Measurements from ENCODE around the gene IP6K3.

IP6K3 gene

DNA sequence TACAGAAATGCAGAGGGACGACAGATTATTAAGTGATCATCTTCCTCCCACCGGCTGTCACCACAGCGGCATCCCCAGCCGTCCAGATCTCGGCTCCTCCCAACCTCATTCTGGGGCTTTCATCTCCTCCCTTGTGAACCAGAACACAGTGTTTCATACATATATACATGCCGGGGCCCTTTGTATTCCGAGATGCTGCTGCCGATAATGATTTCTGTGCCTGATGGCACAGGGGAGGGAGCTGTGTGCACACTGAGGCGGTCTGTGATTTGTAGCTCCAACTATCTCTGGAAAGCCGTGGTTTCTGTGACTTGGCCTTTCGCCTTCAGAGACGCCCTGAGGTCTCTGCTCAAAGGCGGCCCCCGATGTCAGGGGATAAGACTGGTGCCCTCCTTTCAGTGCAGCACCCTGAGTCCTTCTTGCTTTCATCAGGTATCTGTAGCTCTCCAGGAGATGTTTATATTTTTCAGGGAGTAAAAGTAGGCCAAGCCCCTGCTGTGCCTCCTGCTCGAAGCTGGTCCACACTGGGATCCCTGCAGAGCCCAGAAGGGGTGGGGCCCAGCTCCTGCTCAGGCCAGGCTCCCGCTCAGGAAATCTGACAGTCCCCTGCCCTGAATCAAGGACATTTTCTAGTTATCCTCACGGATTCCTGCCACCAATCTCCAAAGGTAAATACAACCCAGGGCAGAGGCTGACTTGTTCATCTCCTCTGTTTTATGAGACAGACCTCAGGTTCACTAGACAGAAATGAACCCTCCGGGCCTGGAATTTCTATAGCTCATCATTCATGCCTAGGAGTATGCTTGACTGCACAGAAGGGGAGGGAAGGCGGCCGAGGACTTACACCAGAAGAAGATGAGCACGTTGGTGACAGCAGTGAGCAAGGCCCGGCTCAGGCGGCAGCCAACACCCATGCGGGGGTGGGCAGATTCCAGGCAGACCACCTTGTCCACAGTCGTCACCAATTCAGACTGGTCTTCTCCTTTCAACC, 31.0 kb upstream of the IP6K3 start:
- DNase-seq (ENCODE audit: low read depth in 2 of 2, low spot score in 1 of 2): no peak

DNA sequence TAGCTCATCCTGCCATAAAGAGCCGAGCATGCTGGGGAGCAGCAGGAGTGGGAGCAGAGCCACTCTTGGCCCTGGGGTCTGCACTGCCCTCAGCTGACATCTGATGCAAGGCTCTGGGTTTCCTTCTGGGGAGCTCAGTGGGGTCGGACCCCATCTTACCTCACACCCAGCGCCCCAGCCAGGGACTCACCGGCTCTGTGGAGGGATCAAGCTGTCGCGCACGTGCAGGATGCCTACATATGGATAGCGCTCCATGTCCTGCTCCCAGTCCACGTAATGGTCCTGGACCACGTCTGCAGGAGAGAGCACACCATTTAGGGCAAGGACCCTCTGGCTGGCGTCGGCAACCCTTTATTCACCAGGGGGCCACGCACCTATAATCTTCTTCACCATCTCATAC, 30.1 kb upstream of the IP6K3 start:
- no peak for DNase-seq (ENCODE audit: low read depth in 2 of 2, low spot score in 1 of 2)

DNA sequence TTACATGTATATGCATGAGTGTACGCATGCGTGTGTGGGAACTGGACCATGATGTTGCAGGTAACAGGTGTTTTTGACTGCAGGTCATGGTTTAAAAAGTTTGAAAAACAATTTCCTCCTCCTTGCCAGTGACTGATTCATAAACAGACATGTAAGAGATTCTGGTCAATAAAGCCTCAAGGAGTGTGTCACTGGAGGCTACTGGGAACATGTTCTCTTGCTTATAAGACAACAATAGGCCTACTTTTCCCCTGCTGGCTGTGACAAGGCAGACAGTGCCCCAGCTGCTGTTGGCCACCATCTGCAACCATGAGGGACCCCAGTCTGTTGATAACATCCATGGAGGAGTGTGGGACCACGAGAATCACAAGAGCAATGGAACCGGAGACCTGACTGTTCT, 29.5 kb upstream of the IP6K3 start:
- DNase-seq (ENCODE audit: low read depth in 2 of 2, low spot score in 1 of 2): no peak

DNA sequence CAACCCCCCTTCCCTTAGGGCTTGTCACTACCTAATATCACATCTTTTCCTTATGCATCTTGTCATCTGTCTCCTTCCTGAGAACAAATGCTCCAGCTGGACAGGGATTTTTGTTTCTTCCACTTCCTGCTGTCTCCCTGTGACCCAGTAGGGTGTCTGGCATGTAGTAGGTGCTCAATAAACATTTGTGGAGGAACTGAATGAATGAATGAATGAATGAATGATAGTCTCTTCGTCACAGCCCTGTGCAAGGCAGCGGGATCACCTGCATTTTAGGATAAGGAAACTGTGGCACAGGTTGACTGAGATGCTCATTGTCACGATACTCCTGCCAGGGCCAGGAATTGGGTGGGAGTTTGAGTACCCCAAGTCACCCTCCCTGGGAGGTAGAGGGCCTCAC, 28.1 kb upstream of the IP6K3 start:
- no peak for DNase-seq (ENCODE audit: low read depth in 2 of 2, low spot score in 1 of 2)

DNA sequence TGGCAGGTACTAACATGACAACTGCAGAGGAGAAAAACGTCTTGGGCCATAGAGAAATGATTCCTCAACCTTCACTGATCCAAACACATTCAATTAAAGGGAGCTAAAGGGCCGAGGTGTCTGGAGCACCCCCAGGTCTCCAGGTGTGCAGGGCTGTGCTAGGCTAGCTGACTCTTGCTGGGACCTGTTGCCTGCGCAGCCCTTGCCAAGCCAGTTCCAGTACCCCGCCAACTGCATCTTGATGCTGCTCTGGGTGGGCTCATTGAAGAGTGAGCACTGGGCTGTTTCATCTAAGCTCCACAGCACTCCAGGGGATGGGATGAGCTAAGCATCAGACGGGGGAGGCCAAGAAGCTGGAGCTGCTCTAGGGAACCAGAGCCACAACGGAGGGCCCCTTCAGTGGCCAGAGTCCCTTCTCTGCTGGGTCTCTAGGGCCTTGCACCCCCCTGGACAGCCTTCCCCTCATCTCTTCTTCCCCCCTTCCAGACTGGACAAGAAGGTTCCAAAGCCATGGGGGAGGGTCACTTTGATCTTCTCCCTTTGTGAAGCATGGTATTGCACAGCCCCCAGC, 26.3 kb upstream of the IP6K3 start:
- no peak for DNase-seq (ENCODE audit: low read depth in 2 of 2, low spot score in 1 of 2)

DNA sequence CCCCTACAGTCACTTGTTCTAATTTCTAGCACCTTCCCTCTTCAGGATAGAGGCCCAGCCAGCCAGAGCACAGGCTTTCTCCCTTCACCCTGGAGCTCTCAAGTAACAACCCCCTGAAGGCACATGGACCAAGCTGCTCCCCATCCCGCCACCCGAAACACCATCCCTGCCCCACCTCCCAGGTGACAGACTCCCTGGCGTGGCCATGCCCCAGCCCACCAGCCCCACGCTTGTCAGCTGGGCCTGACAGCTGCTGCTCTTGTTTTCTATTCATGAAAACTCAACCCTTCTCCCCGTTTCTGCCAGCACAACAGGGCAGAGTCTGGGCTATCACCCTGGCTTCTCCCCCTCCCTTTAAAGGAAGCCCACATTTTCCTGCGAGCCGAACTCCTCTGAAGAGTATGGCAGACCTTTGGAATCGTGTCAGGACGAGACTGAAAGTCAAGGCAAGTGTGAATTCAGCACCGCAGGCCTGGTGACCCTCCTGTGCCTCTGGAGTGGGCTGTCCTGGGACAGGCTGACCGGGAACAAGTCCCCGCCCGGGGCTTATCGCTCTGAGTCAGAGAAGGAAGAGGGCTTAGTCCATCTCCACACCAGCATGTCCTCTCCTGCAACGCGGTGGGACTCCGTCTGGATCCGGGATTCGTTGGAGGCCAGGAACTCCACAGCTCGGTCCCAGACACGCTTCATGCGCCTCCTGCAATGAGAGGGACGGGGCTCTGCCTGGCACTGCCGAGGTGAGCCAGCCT, 25.6 kb upstream of the IP6K3 start:
- DNase-seq (ENCODE audit: low read depth in 2 of 2, low spot score in 1 of 2): no peak

DNA sequence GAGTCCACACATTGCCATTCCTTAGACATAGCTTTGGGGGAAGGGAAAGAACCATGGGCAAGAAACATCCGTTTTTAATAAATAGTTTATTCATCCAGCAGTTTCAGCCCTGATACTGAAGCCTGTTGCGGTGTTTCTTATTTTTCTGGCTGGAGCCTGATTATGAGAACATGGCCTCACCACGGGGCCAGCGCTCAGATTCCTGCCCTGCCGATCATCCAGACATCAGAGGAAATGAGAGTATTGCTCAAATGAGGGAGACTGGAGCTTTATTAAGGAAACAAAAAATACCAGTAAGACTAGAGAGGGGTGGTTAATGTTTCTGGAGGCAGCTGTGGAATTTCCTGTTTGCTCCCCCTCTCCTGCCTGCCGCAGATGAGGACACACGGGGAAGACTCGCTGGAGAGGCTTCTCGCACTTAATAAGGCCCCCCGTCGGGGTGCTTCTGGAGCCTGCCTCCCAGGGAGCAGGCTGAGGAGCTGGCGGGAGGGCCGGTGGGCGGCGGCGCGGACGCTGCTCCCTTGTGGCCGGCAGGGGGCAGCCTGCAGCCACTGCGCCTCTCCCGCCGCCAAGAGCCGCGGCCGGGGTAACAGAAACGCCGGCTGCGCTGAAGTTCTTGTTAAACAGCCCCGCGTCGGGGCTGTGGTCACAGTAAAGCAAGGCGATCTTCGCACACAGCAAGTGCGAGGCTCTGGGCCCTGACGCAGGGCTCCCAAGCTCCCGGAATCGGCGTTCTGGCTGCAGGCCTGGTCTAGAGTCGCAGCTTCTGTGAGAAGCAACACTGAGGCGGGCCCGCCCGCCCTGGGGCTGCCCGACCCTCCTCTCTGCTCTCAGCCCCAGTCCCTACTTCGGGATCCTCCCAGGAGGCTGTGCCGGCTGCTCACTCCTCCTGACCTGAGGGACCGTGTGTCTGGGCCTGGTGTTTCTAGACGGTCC, 24.7 kb upstream of the IP6K3 start:
- peak in 1 of 2 donors; percentile 38 for DNase-seq (ENCODE audit: low read depth in 2 of 2, low spot score in 1 of 2)

DNA sequence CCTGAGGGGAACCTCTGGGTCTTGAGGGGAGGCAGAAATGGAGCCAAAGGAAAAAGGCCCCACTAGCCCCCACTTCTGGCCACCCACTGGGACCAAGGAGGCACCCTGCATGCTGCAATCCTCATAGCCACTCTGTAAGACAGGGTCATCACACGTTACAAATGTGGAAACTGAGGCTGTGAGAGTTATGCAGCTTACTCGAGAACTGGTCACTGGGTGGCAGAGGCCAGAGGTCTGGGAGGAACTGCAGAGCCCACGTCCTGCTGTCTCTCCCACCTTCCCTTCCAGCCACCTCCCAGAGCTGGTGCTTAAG, 24.1 kb upstream of the IP6K3 start:
- DNase-seq (ENCODE audit: low read depth in 2 of 2, low spot score in 1 of 2): no peak

GRCh38 chr6:33770124-33770832, 23.6 kb upstream of the IP6K3 start:
- DNase-seq (ENCODE audit: low read depth in 2 of 2, low spot score in 1 of 2): no peak

- DNase-seq (ENCODE audit: low read depth in 2 of 2, low spot score in 1 of 2): no peak
Observed at GRCh38 chr6:33769248-33769821, 22.6 kb upstream of the IP6K3 start.

DNA sequence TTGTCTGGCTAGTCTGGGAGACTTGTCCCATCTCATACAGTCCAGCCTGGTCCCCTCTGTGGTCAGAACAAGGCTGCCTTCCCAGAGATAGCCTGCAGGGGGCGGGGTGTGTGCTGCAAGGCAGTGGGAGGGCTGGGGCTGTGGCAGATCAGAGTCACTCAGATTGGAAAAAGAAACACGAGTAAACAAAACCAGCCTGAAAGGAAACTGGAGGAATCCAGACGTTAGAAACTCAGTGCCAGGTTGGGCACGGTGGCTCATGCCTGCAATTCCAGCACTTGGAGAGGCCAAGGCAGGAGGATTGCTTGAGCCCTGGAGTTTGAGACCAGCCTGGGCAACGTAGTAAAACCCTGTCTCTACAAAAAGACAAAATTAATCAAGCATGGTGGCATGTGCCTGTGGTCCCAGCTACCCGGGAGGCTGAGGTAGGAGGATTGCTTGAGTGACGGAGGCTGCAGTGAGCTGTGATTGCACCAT, 22.0 kb upstream of the IP6K3 start:
- DNase-seq (ENCODE audit: low read depth in 2 of 2, low spot score in 1 of 2): peak in 1 of 2 donors; percentile 39

GRCh38 chr6:33766921-33767907, 20.5 kb upstream of the IP6K3 start:
- DNase-seq (ENCODE audit: low read depth in 2 of 2, low spot score in 1 of 2): no peak

DNA sequence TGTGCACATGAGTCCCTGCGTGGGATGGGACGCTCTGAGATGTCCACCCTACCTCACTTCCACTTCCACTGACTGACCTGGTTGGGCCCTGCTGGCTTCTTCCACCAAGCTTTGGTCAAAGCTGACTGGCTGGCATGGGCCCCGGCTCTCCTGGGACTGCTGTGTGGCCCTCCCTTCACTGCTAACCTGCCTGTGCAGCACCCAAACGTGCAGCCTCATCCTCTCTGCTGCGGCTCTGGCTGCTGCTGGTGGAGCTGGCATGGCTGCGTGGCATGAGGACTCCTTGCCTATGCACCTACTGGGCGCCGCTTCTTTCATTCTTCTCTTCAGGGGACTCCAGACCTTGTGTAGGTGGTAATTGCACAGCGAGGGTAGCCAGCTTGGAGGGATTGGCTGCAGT, 18.7 kb upstream of the IP6K3 start:
- DNase-seq (ENCODE audit: low read depth in 2 of 2, low spot score in 1 of 2): no peak

DNA sequence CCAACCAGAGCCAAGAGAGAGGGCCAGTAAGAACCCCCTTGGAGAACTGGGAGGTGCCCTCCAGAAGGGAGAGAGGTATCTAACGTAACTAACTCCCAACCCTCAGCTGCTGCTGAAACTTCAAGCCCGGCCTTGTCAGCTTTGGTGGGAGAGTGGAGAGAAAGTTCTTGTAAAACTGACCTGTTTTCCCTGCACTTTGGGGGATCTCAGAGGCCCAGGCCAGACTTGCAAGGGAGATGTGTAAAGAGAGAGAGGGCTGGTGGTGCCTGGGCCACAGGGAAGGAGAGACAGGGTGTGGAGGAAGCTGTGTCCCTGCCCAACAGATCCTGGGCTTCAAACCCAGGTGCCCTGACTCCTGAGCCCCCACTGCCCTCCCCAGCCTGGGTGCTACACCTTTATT, 17.3 kb upstream of the IP6K3 start:
- DNase-seq (ENCODE audit: low read depth in 2 of 2, low spot score in 1 of 2): no peak

DNA sequence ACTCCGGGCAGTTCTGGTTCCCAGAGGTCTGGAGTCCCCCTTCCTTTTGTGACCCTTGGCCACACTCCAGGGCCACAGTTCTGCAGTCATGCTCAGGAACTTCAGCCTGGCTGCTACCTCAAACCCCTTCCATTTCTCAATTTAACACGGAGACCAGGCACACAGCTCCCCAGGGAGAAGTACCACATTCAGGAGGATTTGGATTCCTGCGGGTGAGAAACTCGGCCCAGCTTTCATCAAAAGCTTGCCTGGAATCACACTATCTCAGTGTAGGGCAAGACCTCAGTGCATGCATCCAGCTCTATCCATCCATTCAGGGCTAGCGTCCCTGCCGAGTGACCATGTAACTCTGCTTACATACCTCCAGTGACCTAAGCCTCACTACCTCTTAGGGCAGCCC, 16.8 kb upstream of the IP6K3 start:
- no peak for DNase-seq (ENCODE audit: low read depth in 2 of 2, low spot score in 1 of 2)

DNA sequence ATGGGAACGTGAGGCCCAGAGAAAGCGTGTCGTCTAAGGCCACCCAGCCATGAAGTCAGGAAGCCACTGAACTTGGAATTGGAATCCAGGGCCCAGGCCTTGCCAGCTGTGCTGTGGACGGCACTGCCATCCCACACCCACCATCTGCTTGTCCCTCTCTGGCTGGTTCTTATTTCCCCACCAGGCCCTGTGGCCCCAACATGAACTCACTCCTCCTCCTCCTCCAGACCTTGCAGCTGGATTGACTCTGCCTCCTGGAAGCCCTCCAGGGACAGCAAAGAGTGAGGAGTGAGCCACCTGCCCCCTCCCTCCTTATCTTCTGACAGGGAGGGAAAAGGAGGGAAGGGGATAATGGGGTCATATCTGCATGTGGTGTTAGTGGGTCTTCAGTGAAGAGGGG, 16.0 kb upstream of the IP6K3 start:
- no peak for DNase-seq (ENCODE audit: low read depth in 2 of 2, low spot score in 1 of 2)

DNA sequence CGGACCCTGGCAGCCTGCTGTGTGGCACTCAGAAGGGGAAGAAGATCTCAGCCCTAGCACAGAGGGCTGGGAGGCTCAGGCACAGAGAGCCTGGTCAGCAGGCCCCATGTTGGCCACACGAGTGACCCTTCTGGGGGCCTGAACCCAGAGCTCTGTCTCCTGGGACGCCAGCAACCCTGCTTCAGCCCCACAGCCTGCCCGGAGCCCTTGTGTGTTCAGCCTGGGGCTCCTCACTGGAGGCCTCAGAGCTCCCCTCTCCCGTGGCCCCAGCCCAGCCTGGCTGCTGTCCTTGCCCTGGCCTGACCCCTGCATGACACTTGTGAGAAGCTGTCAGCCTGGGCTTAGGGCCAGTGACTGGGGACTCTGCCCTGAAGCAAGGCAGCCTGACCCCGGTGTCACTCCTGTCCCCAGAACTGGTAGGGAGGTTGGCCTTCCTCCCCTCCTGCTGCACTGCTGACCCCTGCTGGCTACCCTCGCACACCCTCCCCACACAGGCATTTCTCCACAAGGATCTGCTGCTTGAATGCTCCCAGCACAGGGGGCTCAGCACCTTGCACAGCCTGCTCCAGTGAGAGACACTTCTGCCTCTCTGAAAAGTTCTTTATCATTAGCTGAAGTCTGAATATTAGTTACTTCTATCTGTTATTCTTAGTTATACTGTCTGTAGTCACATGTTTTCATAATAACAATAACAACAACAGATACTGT, 15.4 kb upstream of the IP6K3 start:
- DNase-seq (ENCODE audit: low read depth in 2 of 2, low spot score in 1 of 2): no peak

DNA sequence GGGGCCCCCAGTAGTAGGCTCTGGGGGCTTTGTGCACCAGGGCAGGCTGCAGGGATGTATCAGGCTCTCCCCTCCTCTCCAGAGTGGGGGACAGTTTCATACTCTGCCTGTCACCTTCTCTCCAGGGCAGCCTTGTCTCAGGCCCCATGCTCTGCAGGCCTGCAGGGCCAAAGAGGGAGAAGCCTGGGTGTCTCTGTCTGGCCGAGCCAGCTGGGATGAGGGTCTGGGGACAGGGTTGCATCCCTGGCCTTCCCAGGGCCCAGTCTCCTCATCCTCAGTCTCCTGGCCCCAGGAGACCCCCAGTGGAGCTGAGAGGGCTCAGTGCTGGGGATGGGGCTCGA, 14.8 kb upstream of the IP6K3 start:
- no peak for DNase-seq (ENCODE audit: low read depth in 2 of 2, low spot score in 1 of 2)

Data from stimulated activated CD8-positive, alpha-beta memory T cell treated with anti-CD3 and anti-CD28 coated beads, Interleukin-4, amount 100 ng/mL, for 1 hour (primary cell).